GM19099 (cell line): ENCODE results near the gene POC1A.

Experiments
- POLR2A ChIP-seq: IDR thresholded peaks from 3 replicates; pipeline ENCODE4 v1.6.1; 2011; ENCODE audit warnings: low read depth; ENCODE audit not compliant: insufficient read length; ENCODE audit errors: extremely low read depth

The POC1A gene

GRCh38 chr3:52108302-52109232 lies 45.7 kb downstream of the POC1A start:
- TF ChIP-seq POLR2A, result no peak

- no peak for TF ChIP-seq POLR2A
Observed at GRCh38 chr3:52106951-52107611, 47.1 kb downstream of the POC1A start.

- no peak for TF ChIP-seq POLR2A
Observed at GRCh38 chr3:52104684-52105640, 49.3 kb downstream of the POC1A start.

GRCh38 chr3:52102934-52103333 lies 51.3 kb downstream of the POC1A start:
- no peak for TF ChIP-seq POLR2A

GRCh38 chr3:52099001-52099401 lies 55.2 kb downstream of the POC1A start:
- no peak for TF ChIP-seq POLR2A

GRCh38 chr3:52097851-52098507 lies 56.2 kb downstream of the POC1A start:
- no peak for TF ChIP-seq POLR2A

- TF ChIP-seq POLR2A, result no peak
Observed at GRCh38 chr3:52095990-52096775, 58.0 kb downstream of the POC1A start.

GRCh38 chr3:52094571-52095485 lies 59.4 kb downstream of the POC1A start:
- no peak for TF ChIP-seq POLR2A

GRCh38 chr3:52093756-52094545 lies 60.3 kb downstream of the POC1A start:
- no peak for TF ChIP-seq POLR2A

GRCh38 chr3:52092891-52093290 lies 61.3 kb downstream of the POC1A start:
- TF ChIP-seq POLR2A, result no peak

- no peak for TF ChIP-seq POLR2A
Observed at GRCh38 chr3:52092271-52092660, 62.0 kb downstream of the POC1A start.
